Measurements from ENCODE around the gene ARRDC5.
"Not testable (repeated sequence)": the region's sequence is repeated elsewhere in the genome, so short reads cannot be mapped to it uniquely, and the experiment has no call there.

The ARRDC5 gene

DNA sequence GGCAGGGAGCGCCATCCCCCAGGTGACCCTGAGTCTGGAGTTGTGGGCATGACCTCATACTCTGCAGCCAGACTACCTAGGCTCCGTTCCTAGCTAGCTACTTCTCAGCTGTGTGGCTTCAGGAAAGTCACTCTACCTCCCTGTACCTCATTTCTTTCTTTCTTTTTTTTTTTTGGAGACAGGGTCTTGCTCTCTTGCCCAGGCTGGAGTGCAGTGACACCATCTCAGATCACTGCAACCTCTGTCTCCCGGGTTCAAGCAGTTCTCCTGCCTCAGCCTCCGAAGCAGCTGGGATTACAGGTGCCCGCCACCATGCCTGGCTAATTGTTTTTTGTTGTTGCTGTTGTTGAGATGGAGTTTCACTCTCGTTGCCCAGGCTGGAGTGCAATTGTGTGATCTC, 50.2 kb downstream of the ARRDC5 start:
- Mint-ChIP-seq H3K27ac (no peak overlapping the region), H3K27me3 (ENCODE audit: low read depth, poor library complexity) (no peaks in the 10 kb centered on the region), H3K36me3 (ENCODE audit: low read depth) (peaks cover 45% of the 10 kb centered on the region), H3K4me1 (peaks cover 4% of the 10 kb centered on the region), H3K9me3 (no peaks in the 10 kb centered on the region), H3K4me3 (no peak overlapping the region)
- DNase-seq = no peak
- TF ChIP-seq, protein P1, sequence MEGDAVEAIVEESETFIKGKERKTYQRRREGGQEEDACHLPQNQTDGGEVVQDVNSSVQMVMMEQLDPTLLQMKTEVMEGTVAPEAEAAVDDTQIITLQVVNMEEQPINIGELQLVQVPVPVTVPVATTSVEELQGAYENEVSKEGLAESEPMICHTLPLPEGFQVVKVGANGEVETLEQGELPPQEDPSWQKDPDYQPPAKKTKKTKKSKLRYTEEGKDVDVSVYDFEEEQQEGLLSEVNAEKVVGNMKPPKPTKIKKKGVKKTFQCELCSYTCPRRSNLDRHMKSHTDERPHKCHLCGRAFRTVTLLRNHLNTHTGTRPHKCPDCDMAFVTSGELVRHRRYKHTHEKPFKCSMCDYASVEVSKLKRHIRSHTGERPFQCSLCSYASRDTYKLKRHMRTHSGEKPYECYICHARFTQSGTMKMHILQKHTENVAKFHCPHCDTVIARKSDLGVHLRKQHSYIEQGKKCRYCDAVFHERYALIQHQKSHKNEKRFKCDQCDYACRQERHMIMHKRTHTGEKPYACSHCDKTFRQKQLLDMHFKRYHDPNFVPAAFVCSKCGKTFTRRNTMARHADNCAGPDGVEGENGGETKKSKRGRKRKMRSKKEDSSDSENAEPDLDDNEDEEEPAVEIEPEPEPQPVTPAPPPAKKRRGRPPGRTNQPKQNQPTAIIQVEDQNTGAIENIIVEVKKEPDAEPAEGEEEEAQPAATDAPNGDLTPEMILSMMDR (IDR thresholded peaks at IDR 0.05) = no peak

DNA sequence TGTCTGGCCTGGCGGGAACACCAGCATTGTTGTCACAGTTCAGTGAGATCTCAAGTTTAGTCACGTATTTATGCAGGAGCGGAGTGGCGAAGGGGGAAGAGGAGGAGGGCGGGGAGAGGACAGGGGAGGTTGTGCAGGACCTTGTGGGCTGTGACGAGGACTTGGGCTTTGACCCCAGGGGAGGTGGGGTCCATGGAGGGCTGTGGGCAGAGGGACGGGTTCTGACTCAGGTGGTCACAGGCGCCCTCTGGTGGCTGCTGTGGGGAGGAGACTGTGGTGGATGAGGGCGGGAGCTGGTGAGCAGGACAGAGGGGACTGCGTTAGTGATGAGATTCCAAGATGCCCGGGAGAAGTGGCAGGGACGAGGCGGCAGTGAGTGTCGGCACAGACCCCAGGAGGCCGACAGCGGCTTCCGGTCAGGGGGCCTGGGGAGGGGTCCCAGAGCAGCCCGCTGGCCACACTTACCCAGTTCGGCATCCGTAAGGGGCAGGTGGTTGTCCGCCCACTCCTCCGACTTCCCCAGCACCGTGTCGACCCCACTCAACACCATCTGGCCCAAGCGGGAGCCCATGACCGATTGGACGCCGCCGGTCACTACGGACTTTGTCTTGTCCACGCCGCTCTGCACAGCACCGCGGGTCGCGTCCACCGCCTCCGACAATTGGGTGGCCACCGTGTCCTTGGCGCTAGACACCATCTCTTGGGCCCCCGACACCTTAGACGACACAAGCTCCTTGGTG, 51.0 kb downstream of the ARRDC5 start:
- no peak overlapping the region for H3K4me3 Mint-ChIP-seq
- no peaks in the 10 kb centered on the region for H3K27me3 Mint-ChIP-seq (ENCODE audit: low read depth, poor library complexity)
- H3K36me3 Mint-ChIP-seq (ENCODE audit: low read depth) = peaks cover 40% of the 10 kb centered on the region
- H3K9me3 Mint-ChIP-seq = no peaks in the 10 kb centered on the region
- no peak overlapping the region for H3K27ac Mint-ChIP-seq
- TF ChIP-seq, protein P1 (IDR thresholded peaks at IDR 0.05) = peak; percentile 70
- H3K4me1 Mint-ChIP-seq = peaks cover 4% of the 10 kb centered on the region
- DNase-seq = peak; percentile 82

DNA sequence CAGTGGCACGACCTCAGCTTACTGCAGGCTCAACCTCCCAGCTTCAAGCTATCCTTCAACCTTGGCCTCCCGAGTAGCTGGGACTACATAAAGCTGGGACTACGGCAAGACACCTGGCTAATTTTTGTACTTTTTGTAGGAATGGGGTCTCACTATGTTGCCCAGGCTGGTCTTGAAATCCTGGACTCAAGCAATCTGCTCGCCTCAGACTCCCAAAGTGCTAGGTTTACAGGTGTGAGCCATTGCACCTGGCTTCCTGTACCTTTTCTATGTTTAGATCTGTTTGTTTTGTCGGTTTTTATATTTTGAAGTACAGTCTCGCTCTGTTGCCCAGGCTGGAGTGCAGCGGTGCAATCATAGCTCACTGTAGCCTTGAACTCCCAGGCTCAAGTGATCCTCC, 53.7 kb downstream of the ARRDC5 start:
- DNase-seq = no peak
- H3K27ac Mint-ChIP-seq = no peak overlapping the region
- peaks cover 4% of the 10 kb centered on the region for H3K4me1 Mint-ChIP-seq
- H3K27me3 Mint-ChIP-seq (ENCODE audit: low read depth, poor library complexity) = no peaks in the 10 kb centered on the region
- TF ChIP-seq, protein P1 (IDR thresholded peaks at IDR 0.05) = no peak
- no peaks in the 10 kb centered on the region for H3K9me3 Mint-ChIP-seq
- peaks cover 46% of the 10 kb centered on the region for H3K36me3 Mint-ChIP-seq (ENCODE audit: low read depth)
- no peak overlapping the region for H3K4me3 Mint-ChIP-seq

DNA sequence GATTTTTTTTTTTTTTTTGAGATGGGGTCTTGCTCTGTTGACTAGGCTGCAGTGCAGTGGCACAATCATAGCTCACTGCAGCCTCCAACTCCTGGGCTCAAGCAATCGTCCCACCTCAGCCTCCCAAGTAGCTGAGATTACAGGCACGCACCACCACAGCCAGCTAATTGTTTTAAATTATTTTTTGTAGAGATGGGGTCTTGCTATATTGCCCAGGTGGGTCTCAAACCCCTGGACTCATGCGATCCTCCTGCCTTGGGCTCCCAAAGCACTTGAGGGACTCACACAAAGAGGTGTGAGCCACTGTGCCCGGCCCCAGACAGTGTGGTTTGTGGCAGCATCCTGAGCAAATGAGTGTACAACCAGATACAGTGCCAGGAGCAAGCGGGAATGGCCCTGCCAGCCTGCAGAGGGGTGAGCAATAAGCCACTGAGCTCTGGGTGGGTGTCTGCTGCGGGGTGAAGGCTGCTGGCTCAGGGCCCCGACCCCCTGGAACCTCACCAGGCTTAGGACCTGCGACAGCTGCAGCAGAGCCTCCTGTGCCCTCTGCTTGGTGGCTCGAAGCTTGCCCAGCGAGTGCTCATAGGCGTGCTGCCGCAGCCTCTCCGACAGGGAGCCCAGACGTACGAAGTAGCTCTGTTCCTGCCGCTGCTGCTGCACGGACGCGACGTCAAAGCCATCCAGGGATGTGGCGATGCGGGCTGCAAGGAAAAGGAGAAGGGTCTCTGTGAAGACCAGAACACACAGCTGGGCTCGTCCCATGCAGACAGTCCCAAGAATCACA, 55.3 kb downstream of the ARRDC5 start:
- no peak overlapping the region for H3K4me3 Mint-ChIP-seq
- H3K4me1 Mint-ChIP-seq = peaks cover 4% of the 10 kb centered on the region
- DNase-seq = no peak
- no peaks in the 10 kb centered on the region for H3K9me3 Mint-ChIP-seq
- H3K27me3 Mint-ChIP-seq (ENCODE audit: low read depth, poor library complexity) = no peaks in the 10 kb centered on the region
- H3K27ac Mint-ChIP-seq = no peak overlapping the region
- H3K36me3 Mint-ChIP-seq (ENCODE audit: low read depth) = peaks cover 53% of the 10 kb centered on the region
- TF ChIP-seq, protein P1 (IDR thresholded peaks at IDR 0.05) = no peak

DNA sequence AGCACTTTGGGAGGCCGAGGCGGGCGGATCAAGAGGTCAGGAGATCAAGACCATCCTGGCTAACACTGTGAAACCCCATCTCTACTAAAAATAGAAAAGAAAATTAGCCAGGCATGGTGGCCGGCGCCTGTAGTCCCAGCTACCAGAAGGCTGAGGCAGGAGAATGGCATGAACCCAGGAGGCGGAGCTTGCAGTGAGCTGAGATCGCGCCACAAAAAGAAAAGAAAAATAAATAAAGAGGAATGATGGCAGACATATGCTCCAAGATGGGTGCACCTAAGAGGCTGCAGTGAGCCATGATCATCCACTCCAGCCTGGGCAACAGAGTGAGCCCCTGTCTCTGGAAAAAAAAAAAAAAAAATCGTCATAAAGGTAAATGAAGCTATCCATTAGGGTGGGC, 56.7 kb downstream of the ARRDC5 start:
- H3K27me3 Mint-ChIP-seq (ENCODE audit: low read depth, poor library complexity); H3K9me3 Mint-ChIP-seq; DNase-seq; H3K4me3 Mint-ChIP-seq; H3K4me1 Mint-ChIP-seq: not testable (repeated sequence)
- peak overlapping the region; percentile 25 for H3K27ac Mint-ChIP-seq
- H3K36me3 Mint-ChIP-seq (ENCODE audit: low read depth) = peaks cover 53% of the 10 kb centered on the region

DNA sequence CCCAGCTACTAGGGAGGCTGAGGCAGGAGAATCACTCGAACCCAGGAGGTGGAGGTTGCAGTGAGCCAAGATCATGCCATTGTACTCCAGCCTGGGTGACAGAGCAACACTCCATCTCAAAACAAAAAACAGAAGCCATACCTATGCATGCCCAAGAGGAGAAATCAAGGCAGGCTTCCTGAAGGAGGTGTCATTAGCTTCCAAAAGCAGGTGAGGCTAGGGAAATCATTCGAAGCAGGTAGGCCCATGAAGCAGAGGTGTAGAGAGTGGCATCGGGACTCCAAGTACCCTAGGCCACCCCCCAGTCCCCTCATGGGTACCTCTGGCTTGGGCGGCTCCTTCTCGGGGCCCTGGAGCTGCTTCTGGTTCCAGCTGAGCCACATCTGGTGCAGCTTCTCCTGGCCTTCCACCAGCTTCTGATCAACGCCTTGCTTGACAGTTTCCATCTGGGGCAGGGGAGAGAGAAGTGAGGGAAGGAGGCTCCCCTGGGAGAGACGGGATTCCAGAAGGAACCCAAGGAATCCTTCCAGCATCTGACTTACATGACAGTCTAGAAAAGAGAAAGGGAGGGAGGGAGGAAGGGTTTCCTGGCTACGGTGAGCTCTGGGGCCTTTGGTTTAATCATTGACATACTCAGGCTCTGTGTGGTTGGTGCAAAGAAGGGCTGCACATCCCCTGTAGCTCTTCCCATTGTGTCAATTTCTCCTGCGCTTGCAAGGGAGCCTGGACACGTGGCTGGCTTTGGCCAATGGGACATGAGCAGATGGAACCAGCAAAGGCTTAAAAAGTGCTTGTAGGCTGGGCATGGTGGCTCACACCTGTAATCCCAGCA, 58.1 kb downstream of the ARRDC5 start:
- Mint-ChIP-seq H3K27ac (peak overlapping the region; percentile 29), H3K4me3 (no peak overlapping the region), H3K36me3 (ENCODE audit: low read depth) (peaks cover 64% of the 10 kb centered on the region), H3K9me3 (no peaks in the 10 kb centered on the region), H3K4me1 (peaks cover 7% of the 10 kb centered on the region), H3K27me3 (ENCODE audit: low read depth, poor library complexity) (no peaks in the 10 kb centered on the region)
- TF ChIP-seq, protein P1 (IDR thresholded peaks at IDR 0.05) = no peak
- no peak for DNase-seq

All from nephron progenitor cell (in vitro differentiated cells).